ENCODE measurements around the gene SUPT16H.

Gene SUPT16H

GRCh38 chr14:21334202-21334906 lies 49.5 kb downstream of the SUPT16H start:
- no peak for TF ChIP-seq CTCF (IDR thresholded peaks at IDR 0.05; ENCODE audit: insufficient read depth, missing control alignments)
- no peak for FAIRE-seq
- no peak for DNase-seq (ENCODE audit: insufficient read length, low spot score)

DNA sequence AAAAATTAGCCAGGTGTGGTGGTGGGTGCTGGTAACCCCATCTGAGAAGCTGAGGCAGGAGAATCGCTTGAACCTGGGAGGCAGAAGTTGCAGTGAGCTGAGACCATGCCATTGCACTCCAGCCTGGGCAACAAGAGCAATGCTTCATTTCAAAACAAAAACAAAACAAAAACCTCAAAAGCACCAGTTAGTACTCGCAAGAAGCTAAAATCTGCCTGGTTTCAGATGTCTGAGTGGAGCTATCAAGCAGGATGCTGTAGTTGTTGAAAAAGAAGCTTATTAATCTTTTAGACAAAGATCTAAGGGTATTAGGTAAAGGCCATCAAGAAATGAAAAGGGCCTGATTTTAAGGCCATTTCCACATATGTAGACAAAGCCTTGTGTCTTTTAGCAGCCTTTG lies 50.9 kb downstream of the SUPT16H start:
- no peak for TF ChIP-seq CTCF (IDR thresholded peaks at IDR 0.05; ENCODE audit: insufficient read depth, missing control alignments)
- FAIRE-seq (no peak), DNase-seq (ENCODE audit: insufficient read length, low spot score) (no peak)

- TF ChIP-seq CTCF (IDR thresholded peaks at IDR 0.05; ENCODE audit: insufficient read depth, missing control alignments): peak; percentile 1
- DNase-seq (ENCODE audit: insufficient read length, low spot score): no peak
- no peak for FAIRE-seq
Observed at GRCh38 chr14:21326972-21327371, 56.8 kb downstream of the SUPT16H start.

GRCh38 chr14:21322716-21323115 lies 61.1 kb downstream of the SUPT16H start:
- TF ChIP-seq CTCF (IDR thresholded peaks at IDR 0.05; ENCODE audit: insufficient read depth, missing control alignments): no peak
- FAIRE-seq (no peak), DNase-seq (ENCODE audit: insufficient read length, low spot score) (no peak)

DNA sequence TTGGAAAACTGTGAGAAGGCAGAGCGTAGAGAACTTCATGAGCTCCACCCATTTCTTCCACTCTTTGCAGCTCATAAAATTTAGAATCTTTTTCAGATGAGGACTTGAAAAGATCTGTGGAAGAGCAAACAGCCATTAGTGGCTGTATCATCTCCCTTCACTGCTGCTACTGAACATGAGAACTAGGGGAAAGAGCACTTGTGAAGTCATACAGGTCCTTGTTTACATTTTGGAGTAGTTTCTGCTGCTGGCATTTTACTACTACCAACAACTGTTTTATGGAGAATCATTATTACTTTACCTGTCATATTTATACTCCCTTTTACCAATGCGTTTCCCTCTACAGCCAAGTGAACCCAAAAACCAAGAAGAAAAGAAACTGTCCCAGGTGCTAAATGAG lies 62.9 kb downstream of the SUPT16H start:
- no peak for TF ChIP-seq CTCF (IDR thresholded peaks at IDR 0.05; ENCODE audit: insufficient read depth, missing control alignments)
- DNase-seq (ENCODE audit: insufficient read length, low spot score): no peak
- no peak for FAIRE-seq

DNA sequence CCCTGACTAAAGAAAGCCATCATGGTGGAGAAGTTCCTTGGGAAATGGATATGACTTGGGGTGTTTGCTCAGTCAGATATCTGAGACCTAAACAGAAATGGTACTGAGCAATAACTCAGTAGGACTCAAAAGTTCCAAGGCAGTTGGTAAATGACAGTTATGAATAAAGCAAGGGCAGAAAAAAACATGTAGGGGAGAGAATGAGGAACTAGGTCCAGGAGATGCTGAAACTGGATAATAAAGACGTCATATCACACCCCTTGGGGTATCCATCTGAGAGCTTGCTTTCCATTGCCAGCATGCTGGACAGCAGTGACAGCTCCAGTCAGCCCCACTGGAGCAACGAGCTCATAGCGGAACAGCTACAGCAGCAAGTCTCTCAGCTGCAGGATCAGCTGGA lies 66.4 kb downstream of the SUPT16H start:
- no peak for TF ChIP-seq CTCF (IDR thresholded peaks at IDR 0.05; ENCODE audit: insufficient read depth, missing control alignments)
- no peak for FAIRE-seq
- no peak for DNase-seq (ENCODE audit: insufficient read length, low spot score)

- no peak for FAIRE-seq
- DNase-seq (ENCODE audit: insufficient read length, low spot score): no peak
- no peak for TF ChIP-seq CTCF (IDR thresholded peaks at IDR 0.05; ENCODE audit: insufficient read depth, missing control alignments)
Observed at GRCh38 chr14:21313512-21313911, 70.3 kb downstream of the SUPT16H start.
